GM12891 (cell line): Measurements from ENCODE around the gene LRRIQ3.

Experiments
- PAX5 ChIP-seq: IDR thresholded peaks from 2 replicates; pipeline ENCODE4 v1.6.1; 2011; ENCODE audit warnings: low read length, moderate library complexity, mild to moderate bottlenecking; ENCODE audit not compliant: insufficient read depth, severe bottlenecking
- POLR2A ChIP-seq: IDR thresholded peaks from 2 replicates; pipeline ENCODE4 v1.6.1; 2011; ENCODE audit warnings: low read depth, low read length, control low read depth
- POLR2AphosphoS5 ChIP-seq: IDR thresholded peaks from 2 replicates; pipeline ENCODE4 v1.6.1; 2011; ENCODE audit warnings: low read depth, low read length, control low read depth
- TAF1 ChIP-seq: IDR thresholded peaks from 2 replicates; pipeline ENCODE4 v1.6.1; 2011; ENCODE audit warnings: low read depth, low read length, control low read depth

- TF ChIP-seq TAF1 (no peak), POLR2A (no peak), POLR2AphosphoS5 (no peak), PAX5 (no peak)
Measured at GRCh38 chr1:74160046-74160445, 37.9 kb downstream of the LRRIQ3 start.
